Measurements from ENCODE around the gene UROD. TPM values are rescaled to one million over a fixed set of nuclear protein-coding genes. Genes with fewer than 3 reads are reported as not detected.

The UROD gene
- total and polyA plus RNA-seq, 4 donors = 78.5 to 717 (median 102) TPM

DNA sequence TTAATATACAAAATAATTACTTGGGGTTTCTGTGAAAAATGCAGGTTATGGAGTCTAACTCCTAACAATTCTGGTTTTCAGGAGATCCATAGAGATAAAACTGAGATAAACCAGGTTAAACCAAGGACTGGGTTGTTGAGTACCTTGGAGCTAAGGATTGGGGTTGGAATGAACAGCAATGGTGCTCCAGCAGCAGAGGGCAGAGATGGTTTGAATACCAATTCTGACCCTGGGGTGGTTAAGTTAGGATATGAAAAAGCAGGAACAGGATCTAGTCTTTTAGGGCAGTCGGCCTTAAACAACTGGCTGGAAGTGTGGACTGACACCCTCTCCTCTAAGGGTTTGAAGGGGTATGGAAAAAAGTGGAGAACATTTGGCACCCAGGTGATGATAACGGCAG lies 53.0 kb downstream of the UROD start:
- 91% methylated on average over 2 of the region's 2 CpGs for WGBS
- no peaks in the 10 kb centered on the region for H3K9me3 ChIP-seq (ENCODE audit: control insufficient read depth in 4 of 4, low read length in 3 of 4)
- no peak overlapping the region for H3K4me3 ChIP-seq (ENCODE audit: low read depth in 1 of 3, low read length in 3 of 3)
- H3K36me3 ChIP-seq (ENCODE audit: control insufficient read depth in 4 of 4, insufficient read depth in 3 of 4, low read depth in 1 of 4, low read length in 3 of 4) = no peaks in the 10 kb centered on the region
- no peak overlapping the region for H3K9ac ChIP-seq (ENCODE audit: low read depth in 1 of 2, low read length in 2 of 2)
- TF ChIP-seq RAD21 (IDR thresholded peaks at IDR 0.05) (peak; percentile 19 to 60), HNF4A (conservative IDR thresholded peaks at IDR 0.05) (no peak)
- no peak overlapping the region for H3K27ac ChIP-seq (ENCODE audit: low read depth in 1 of 2, low read length in 2 of 2)
- no peaks in the 10 kb centered on the region for H3K27me3 ChIP-seq (ENCODE audit: control insufficient read depth in 4 of 4, insufficient read depth in 4 of 4, low read length in 3 of 4)
- DNase-seq (ENCODE audit: low spot score) = no peak
- no peaks in the 10 kb centered on the region for H3K4me1 ChIP-seq (ENCODE audit: control insufficient read depth in 4 of 4, insufficient read depth in 4 of 4, low read length in 3 of 4)

Other genes starting within 250 kb of the UROD start
- 100 to 1,000 TPM; 474 to 891 TPM for gene RPS8, start 236.7 kb upstream of the UROD start, total RNA-seq
- 100 to 1,000 TPM; 258 to 676 TPM for gene RPS8, start 236.7 kb upstream of the UROD start, polyA plus RNA-seq
- under 1 TPM in 1 of 2 donors, not detected in 1; 0.05 TPM for gene BEST4, start 224.1 kb upstream of the UROD start, total RNA-seq
- gene BEST4, start 224.1 kb upstream of the UROD start, polyA plus RNA-seq = not detected
- 1 to 10 TPM; 2.3 to 5.7 TPM for gene PLK3, start 211.9 kb upstream of the UROD start, total RNA-seq
- gene PLK3, start 211.9 kb upstream of the UROD start, polyA plus RNA-seq = 1 to 10 TPM; 1.5 to 2.2 TPM
- gene DYNLT4, start 204.9 kb upstream of the UROD start, total RNA-seq = under 1 TPM in 1 of 2 donors, not detected in 1; 0.50 TPM
- gene DYNLT4, start 204.9 kb upstream of the UROD start, polyA plus RNA-seq = under 1 TPM in 1 of 2 donors, not detected in 1; 0.29 TPM
- 1 to 10 TPM; 1.3 to 3.1 TPM for gene BTBD19, start 203.7 kb upstream of the UROD start, total RNA-seq
- gene BTBD19, start 203.7 kb upstream of the UROD start, polyA plus RNA-seq = 1 to 10 TPM; 2.5 to 2.7 TPM
- gene PTCH2, start 169.0 kb upstream of the UROD start, total RNA-seq = under 1 TPM; 0.14 to 0.17 TPM
- gene PTCH2, start 169.0 kb upstream of the UROD start, polyA plus RNA-seq = under 1 TPM; 0.15 to 0.24 TPM
- 10 to 100 TPM; 11.8 to 35.2 TPM for gene EIF2B3, start 25.7 kb upstream of the UROD start, total RNA-seq
- 10 to 100 TPM; 16.4 to 22.2 TPM for gene EIF2B3, start 25.7 kb upstream of the UROD start, polyA plus RNA-seq
- 10 to 100 TPM; 18.9 to 29.5 TPM for gene HECTD3, start 930 bp upstream of the UROD start, total RNA-seq
- gene HECTD3, start 930 bp upstream of the UROD start, polyA plus RNA-seq = 10 to 100 TPM; 15.9 to 32.9 TPM
- gene ZSWIM5, start 194.4 kb downstream of the UROD start, total RNA-seq = 1 to 10 TPM; 1.7 to 2.9 TPM
- gene ZSWIM5, start 194.4 kb downstream of the UROD start, polyA plus RNA-seq = under 1 TPM; 0.67 to 0.87 TPM

All from liver (tissue), 9 donors.